Tibial nerve (tissue), 4 donors: ENCODE data around the gene CEP43. TPM values are rescaled to one million over a fixed set of nuclear protein-coding genes. Genes with fewer than 3 reads are reported as not detected.

Source experiments
- DNase-seq, 2 donors: peaks; one replicate each; pipeline ENCODE4 v3.0.0-alpha.2; 2019; ENCODE audit warnings: low spot score in 2 of 2
- H3K27ac ChIP-seq, 4 donors: fragments of 200-600 bp; sonication (generic) in 3 of 4; one replicate each; pipeline ENCODE4 v1.5.1; 2017 to 2019; ENCODE audit warnings: mild to moderate bottlenecking in 1 of 4
- H3K27me3 ChIP-seq, 2 donors: fragments of 200-600 bp; sonication (generic) in 1 of 2; one replicate each; pipeline versions ENCODE4 v1.5.1 to v1.6.0; 2017 to 2019
- H3K36me3 ChIP-seq, 3 donors: fragments of 200-600 bp; sonication (generic); one replicate each; pipeline ENCODE4 v1.5.1; 2018 to 2019
- H3K4me1 ChIP-seq, 4 donors: fragments of 200-600 bp; sonication (generic) in 3 of 4; one replicate each; pipeline ENCODE4 v1.5.1; 2017 to 2019
- H3K4me3 ChIP-seq, 4 donors: fragments of 200-600 bp; sonication (generic) in 3 of 4; one replicate each; pipeline ENCODE4 v1.5.1; 2017 to 2019; ENCODE audit warnings: mild to moderate bottlenecking in 1 of 4, moderate library complexity in 1 of 4
- H3K9me3 ChIP-seq, 4 donors: fragments of 200-600 bp; sonication (generic) in 3 of 4; one replicate each; pipeline ENCODE4 v1.5.1; 2017 to 2019
- CTCF ChIP-seq, 5 experiments: fragments of 200-600 bp in 3 of 5; fragments of 450-650 bp in 2 of 5; sonication (generic) in 3 of 5; IDR thresholded peaks; one replicate each; pipeline ENCODE4 v1.5.1; 2016 to 2019; ENCODE audit warnings: antibody characterized with exemption in 5 of 5, mild to moderate bottlenecking in 3 of 5, moderate library complexity in 2 of 5
- EP300 ChIP-seq, 2 donors: sonication (generic); formaldehyde crosslinking; IDR thresholded peaks; one replicate each; pipeline ENCODE4 v1.6.1; 2017; ENCODE audit warnings: antibody characterized with exemption in 2 of 2, mild to moderate bottlenecking in 1 of 2
- POLR2A ChIP-seq, 2 donors: fragments of 450-650 bp; IDR thresholded peaks; one replicate each; pipeline ENCODE4 v1.6.1; 2017; ENCODE audit warnings: antibody characterized with exemption in 2 of 2, mild to moderate bottlenecking in 2 of 2, moderate library complexity in 2 of 2
- WGBS, 2 donors: methylation state at CpG; one replicate each; pipeline ENCODE4 v1.1.5; 2018; 5-methylcytosine and 5-hydroxymethylcytosine counted together
- total RNA-seq, 4 donors: library from RNA; depleted of rRNA; stranded (reverse); fragments of >200 nt; gene quantifications; one replicate each; pipeline ENCODE4 v1.1.0, GENCODE V29; 2016

CEP43 gene
- total RNA-seq, 4 donors from 2014 or later, result 14.0 to 23.7 (median 23.2) TPM

DNA sequence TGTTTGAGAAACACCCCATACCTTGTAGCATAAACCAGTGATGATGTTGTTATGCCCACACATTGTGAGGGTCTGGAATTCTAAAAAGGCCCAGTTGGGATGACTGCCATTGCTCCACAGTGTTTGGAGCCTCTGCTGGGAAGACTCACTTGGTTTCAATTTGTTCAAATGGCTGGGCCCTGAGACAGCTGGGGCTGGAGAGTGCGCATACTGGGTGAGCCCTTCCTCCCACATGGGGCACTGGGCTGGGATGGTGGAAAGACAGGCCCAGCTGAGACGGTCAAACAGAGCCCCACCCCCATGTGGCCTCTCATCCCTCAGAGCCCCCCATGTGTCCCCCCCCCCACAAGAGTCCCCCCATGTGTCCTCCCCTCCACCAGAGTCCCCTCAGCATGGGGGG, 22.6 kb upstream of the CEP43 start:
- H3K9me3 ChIP-seq, result no peaks in the 10 kb centered on the region
- H3K4me3 ChIP-seq, result no peak overlapping the region
- no peaks in the 10 kb centered on the region for H3K36me3 ChIP-seq
- H3K4me1 ChIP-seq, result no peaks in the 10 kb centered on the region
- H3K27me3 ChIP-seq, result no peaks in the 10 kb centered on the region
- H3K27ac ChIP-seq, result no peak overlapping the region
- DNase-seq, result no peak
- TF ChIP-seq POLR2A (IDR thresholded peaks at IDR 0.05) (no peak), CTCF (IDR thresholded peaks at IDR 0.05) (no peak), EP300 (IDR thresholded peaks at IDR 0.05) (no peak)
- 69 to 83% methylated on average over 2 of the region's 2 CpGs for WGBS, 2 donors

- WGBS, 2 donors, result 80 to 86% methylated on average over 9 of the region's 9 CpGs
- TF ChIP-seq EP300 (IDR thresholded peaks at IDR 0.05) (no peak), POLR2A (IDR thresholded peaks at IDR 0.05) (no peak), CTCF (IDR thresholded peaks at IDR 0.05) (no peak)
These were observed 21.3 kb upstream of the CEP43 start for GRCh38 chr6:166977621-166978525.

DNA sequence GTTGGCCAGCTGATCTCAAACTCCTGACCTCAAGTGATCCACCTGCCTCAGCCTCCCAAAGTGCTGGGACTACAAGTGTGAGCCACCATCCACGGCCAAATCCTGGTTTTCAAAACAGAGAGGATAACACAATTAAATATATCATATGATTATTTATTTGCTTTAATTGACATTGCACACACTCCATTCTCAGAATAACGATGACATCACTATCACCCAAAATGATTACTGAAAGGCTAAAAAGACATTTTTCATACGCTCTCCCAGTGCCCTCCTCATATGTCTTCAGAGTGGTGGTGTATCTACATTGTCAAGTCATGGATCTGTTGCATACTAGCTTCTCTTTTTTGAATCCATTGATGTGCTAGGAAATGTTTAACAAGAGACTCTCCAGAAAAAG, 18.5 kb upstream of the CEP43 start:
- Histone ChIP-seq H3K9me3 (no peaks in the 10 kb centered on the region), H3K27ac (no peak overlapping the region), H3K27me3 (no peaks in the 10 kb centered on the region), H3K36me3 (no peaks in the 10 kb centered on the region), H3K4me1 (no peaks in the 10 kb centered on the region), H3K4me3 (no peak overlapping the region)
- no peak for DNase-seq
- TF ChIP-seq CTCF (IDR thresholded peaks at IDR 0.05), result no peak
- no peak for TF ChIP-seq EP300 (IDR thresholded peaks at IDR 0.05)
- TF ChIP-seq POLR2A (IDR thresholded peaks at IDR 0.05), result no peak
- 97 to 98% methylated on average over 3 of the region's 3 CpGs for WGBS, 2 donors

More at GRCh38 chr6:166977621-166978525, 21.3 kb upstream of the CEP43 start:
- no peak overlapping the region for H3K27ac ChIP-seq
- H3K36me3 ChIP-seq, result no peaks in the 10 kb centered on the region
- no peaks in the 10 kb centered on the region for H3K27me3 ChIP-seq
- H3K4me3 ChIP-seq, result no peak overlapping the region
- DNase-seq, result no peak
- no peaks in the 10 kb centered on the region for H3K4me1 ChIP-seq
- H3K9me3 ChIP-seq, result no peaks in the 10 kb centered on the region

DNA sequence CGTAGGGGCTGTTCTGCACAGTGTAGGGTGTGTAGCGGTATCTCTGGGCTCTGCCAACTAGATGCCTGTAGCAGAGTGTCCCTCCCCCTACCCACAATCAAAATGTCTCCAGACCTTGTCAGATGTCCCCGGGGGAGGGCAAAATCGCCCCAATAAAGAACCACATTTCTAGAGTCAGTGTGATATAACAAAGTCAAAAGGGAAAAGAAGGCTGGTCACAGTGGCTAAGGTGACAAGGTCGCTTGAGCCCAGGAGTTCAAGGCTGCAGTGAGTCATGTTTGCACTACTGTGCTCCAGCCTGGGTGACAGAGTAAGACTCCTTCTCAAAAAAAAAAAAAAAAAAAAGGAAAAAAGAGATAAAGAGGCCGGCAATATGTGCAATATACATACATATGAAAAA, 11.7 kb upstream of the CEP43 start:
- no peak overlapping the region for H3K27ac ChIP-seq
- no peak for TF ChIP-seq CTCF (IDR thresholded peaks at IDR 0.05)
- TF ChIP-seq POLR2A (IDR thresholded peaks at IDR 0.05), result no peak
- TF ChIP-seq EP300 (IDR thresholded peaks at IDR 0.05), result no peak
- no peak for DNase-seq
- H3K27me3 ChIP-seq, result no peaks in the 10 kb centered on the region
- no peaks in the 10 kb centered on the region for H3K9me3 ChIP-seq
- no peaks in the 10 kb centered on the region for H3K4me1 ChIP-seq
- WGBS, 2 donors, result 60 to 66% methylated on average over 6 of the region's 6 CpGs
- H3K36me3 ChIP-seq, result no peaks in the 10 kb centered on the region
- no peak overlapping the region for H3K4me3 ChIP-seq

- no peak for TF ChIP-seq CTCF (IDR thresholded peaks at IDR 0.05)
- TF ChIP-seq POLR2A (IDR thresholded peaks at IDR 0.05), result no peak
- TF ChIP-seq EP300 (IDR thresholded peaks at IDR 0.05), result no peak
- no peak for DNase-seq
These were observed 11.3 kb upstream of the CEP43 start for GRCh38 chr6:166987930-166988329.

More at GRCh38 chr6:166987930-166988329, 11.3 kb upstream of the CEP43 start:
- Histone ChIP-seq H3K9me3 (no peaks in the 10 kb centered on the region), H3K27me3 (no peaks in the 10 kb centered on the region), H3K4me3 (no peak overlapping the region), H3K27ac (no peak overlapping the region), H3K36me3 (no peaks in the 10 kb centered on the region), H3K4me1 (no peaks in the 10 kb centered on the region)
- 62 to 72% methylated on average over 3 of the region's 3 CpGs for WGBS, 2 donors
